Measurements from ENCODE around the gene RBBP8NL.

- TF ChIP-seq CTCF (IDR thresholded peaks at IDR 0.05): peak in 1 of 3 donors; percentile 39
- TF ChIP-seq POLR2A (IDR thresholded peaks at IDR 0.05): no peak
These were observed 14.7 kb upstream of the RBBP8NL start for GRCh38 chr20:62441987-62442539.
